GM23338 (cell line): ENCODE results near the gene SESN2. TPM values are rescaled to one million over a fixed set of nuclear protein-coding genes. Genes with fewer than 3 reads are reported as not detected.
A peak's percentile ranks its signal among the peaks of the same experiment; 100 is the strongest.

Experiments used
- ATAC-seq: fragments of 200-7000 bp; cut with Tn5 transposase; 3 replicates; pipeline ENCODE4 v1.9.1; 2020
- DNase-seq: peaks from one replicate; pipeline ENCODE4 v3.0.0-alpha.2; 2015; ENCODE audit warnings: low spot score
- H2AFZ ChIP-seq: fragments of 200-600 bp; sonication (generic); 2 replicates; pipeline ENCODE4 v1.8.0; 2016; ENCODE audit warnings: antibody characterized with exemption, mild to moderate bottlenecking, moderate library complexity
- H3F3A ChIP-seq: fragments of 200-600 bp; sonication (generic); replicated peaks from 2 replicates; pipeline ENCODE4 v1.8.0; 2017; ENCODE audit warnings: antibody characterized with exemption, mixed run types, low read depth
- H3K27ac ChIP-seq: fragments of 200-600 bp; sonication (generic); 2 replicates; pipeline ENCODE4 v1.6.1; 2016; ENCODE audit warnings: low read depth
- H3K27me3 ChIP-seq: fragments of 200-600 bp; sonication (generic); 2 replicates; pipeline ENCODE4 v1.8.0; 2016; ENCODE audit warnings: mild to moderate bottlenecking, mixed run types, moderate library complexity; ENCODE audit not compliant: insufficient read depth
- H3K36me3 ChIP-seq: fragments of 200-600 bp; sonication (generic); 2 replicates; pipeline ENCODE4 v1.8.0; 2016; ENCODE audit warnings: mild to moderate bottlenecking; ENCODE audit not compliant: insufficient read depth
- H3K4me1 ChIP-seq: fragments of 200-600 bp; sonication (generic); 2 replicates; pipeline ENCODE4 v1.8.0; 2016; ENCODE audit warnings: mild to moderate bottlenecking, moderate library complexity; ENCODE audit not compliant: insufficient read depth
- H3K4me2 ChIP-seq: fragments of 200-600 bp; sonication (generic); 2 replicates; pipeline ENCODE4 v1.7.1; 2017; ENCODE audit warnings: mixed run types
- H3K4me3 ChIP-seq: fragments of 200-600 bp; sonication (generic); 2 replicates; pipeline ENCODE4 v1.6.1; 2016; ENCODE audit warnings: mixed run types
- H3K79me2 ChIP-seq: fragments of 200-600 bp; sonication (generic); replicated peaks from 2 replicates; pipeline ENCODE4 v1.8.0; 2017; ENCODE audit warnings: mild to moderate bottlenecking; ENCODE audit not compliant: insufficient read depth
- H3K9me2 ChIP-seq: fragments of 200-600 bp; sonication (generic); 2 replicates; pipeline ENCODE4 v1.8.0; 2017; ENCODE audit not compliant: insufficient read depth
- H4K20me1 ChIP-seq: fragments of 200-600 bp; sonication (generic); replicated peaks from 2 replicates; pipeline ENCODE4 v1.8.0; 2017; ENCODE audit warnings: mild to moderate bottlenecking; ENCODE audit not compliant: insufficient read depth
- H3K27ac Mint-ChIP-seq: 2 replicates; pipeline ENCODE4 v1.8.0; 2020; ENCODE audit warnings: inconsistent platforms, mild to moderate bottlenecking, moderate library complexity, mixed read lengths
- H3K27me3 Mint-ChIP-seq: 3 replicates; pipeline ENCODE4 v1.8.0; 2022; ENCODE audit warnings: low read depth, mild to moderate bottlenecking, moderate library complexity, mixed read lengths, inconsistent platforms; ENCODE audit not compliant: insufficient read depth, poor library complexity
- H3K36me3 Mint-ChIP-seq: 3 replicates; pipeline ENCODE4 v1.8.0; 2021; ENCODE audit warnings: low read depth, mild to moderate bottlenecking, inconsistent platforms, moderate library complexity, mixed read lengths
- H3K4me1 Mint-ChIP-seq: 3 replicates; pipeline ENCODE4 v1.8.0; 2020; ENCODE audit warnings: mild to moderate bottlenecking, inconsistent platforms, mixed read lengths
- H3K4me3 Mint-ChIP-seq: 3 replicates; pipeline ENCODE4 v1.8.0; 2021; ENCODE audit warnings: moderate library complexity, mild to moderate bottlenecking, inconsistent platforms, mixed read lengths
- H3K9me3 Mint-ChIP-seq: 3 replicates; pipeline ENCODE4 v1.8.0; 2020; ENCODE audit warnings: moderate library complexity, mild to moderate bottlenecking, inconsistent platforms, mixed read lengths
- CREB1 ChIP-seq: fragments of 250-450 bp; sonication (Bioruptor Pico); IDR thresholded peaks from 2 replicates; pipeline ENCODE4 v1.5.0; 2020; ENCODE audit warnings: low read depth, mild to moderate bottlenecking, moderate library complexity
- EZH2 ChIP-seq: fragments of 200-600 bp; sonication (generic); IDR thresholded peaks from one replicate; pipeline ENCODE4 v1.8.0; 2017; ENCODE audit warnings: antibody characterized with exemption, mild to moderate bottlenecking, low read depth; ENCODE audit not compliant: unreplicated experiment
- EZH2phosphoT487 ChIP-seq: fragments of 200-600 bp; sonication (generic); IDR thresholded peaks from one replicate; pipeline ENCODE4 v1.8.1; 2018; ENCODE audit warnings: antibody characterized with exemption; ENCODE audit not compliant: unreplicated experiment
- JUNB ChIP-seq: IDR thresholded peaks from one replicate; pipeline ENCODE4 v1.6.1; 2016; ENCODE audit warnings: antibody characterized with exemption; ENCODE audit not compliant: unreplicated experiment
- NANOG ChIP-seq: IDR thresholded peaks from 2 replicates; pipeline ENCODE4 v1.6.1; 2016; ENCODE audit warnings: antibody characterized with exemption, borderline replicate concordance
- POLR2AphosphoS5 ChIP-seq: IDR thresholded peaks from 2 replicates; pipeline ENCODE4 v1.6.1; 2016; ENCODE audit warnings: antibody characterized with exemption, low read depth
- STAT1 ChIP-seq: IDR thresholded peaks from one replicate; pipeline ENCODE4 v1.6.1; 2016; ENCODE audit warnings: antibody characterized with exemption; ENCODE audit not compliant: unreplicated experiment
- ZNF114 ChIP-seq: fragments of 250-450 bp; sonication (Bioruptor Pico); IDR thresholded peaks from 2 replicates; pipeline ENCODE4 v1.5.0; 2020; ENCODE audit warnings: mild to moderate bottlenecking, moderate library complexity
- ZNF331 ChIP-seq: fragments of 250-450 bp; sonication (Bioruptor Pico); IDR thresholded peaks from 2 replicates; pipeline ENCODE4 v1.5.0; 2020; ENCODE audit warnings: low read depth, mild to moderate bottlenecking, moderate library complexity
- polyA plus RNA-seq: library from polyadenylated mRNA; unstranded; fragments of >200 nt; fragmentation: Nextera tagmentation; extraction: Ambion mirVana; gene quantifications from 2 replicates; pipeline ENCODE4 v1.2.1, GENCODE V29; 2016
- total RNA-seq: library from RNA; depleted of rRNA; stranded (reverse); fragments of >200 nt; shearing (Covaris generic); gene quantifications from 2 replicates; pipeline ENCODE4 v1.2.3, GENCODE V29; 2014
- TF ChIP-seq, protein P1 (sequence below): IDR thresholded peaks from one replicate; pipeline ENCODE4 v1.6.1; 2018; ENCODE audit warnings: antibody characterized with exemption; ENCODE audit not compliant: unreplicated experiment
- TF ChIP-seq, protein P2 (sequence below): fragments of 250-450 bp; sonication (Bioruptor Pico); IDR thresholded peaks from 2 replicates; pipeline ENCODE4 v1.5.0; 2020; ENCODE audit warnings: mild to moderate bottlenecking, moderate library complexity
- TF ChIP-seq, protein P3 (sequence below): IDR thresholded peaks from 2 replicates; pipeline ENCODE4 v1.6.1; 2016; ENCODE audit warnings: antibody characterized with exemption
- TF ChIP-seq, protein P4 (sequence below), 2 experiments: fragments of 200-600 bp in 1 of 2; sonication (generic) in 1 of 2; conservative IDR thresholded peaks; 2 replicates each; pipeline versions ENCODE4 v1.5.1 to v1.6.1; 2016 to 2017; ENCODE audit warnings: antibody characterized with exemption in 2 of 2, low read depth in 2 of 2, mild to moderate bottlenecking in 2 of 2, moderate library complexity in 1 of 2

Gene SESN2
- total and polyA plus RNA-seq, 2 experiments from 2014 or later: 22.8 to 52.1 TPM

DNA sequence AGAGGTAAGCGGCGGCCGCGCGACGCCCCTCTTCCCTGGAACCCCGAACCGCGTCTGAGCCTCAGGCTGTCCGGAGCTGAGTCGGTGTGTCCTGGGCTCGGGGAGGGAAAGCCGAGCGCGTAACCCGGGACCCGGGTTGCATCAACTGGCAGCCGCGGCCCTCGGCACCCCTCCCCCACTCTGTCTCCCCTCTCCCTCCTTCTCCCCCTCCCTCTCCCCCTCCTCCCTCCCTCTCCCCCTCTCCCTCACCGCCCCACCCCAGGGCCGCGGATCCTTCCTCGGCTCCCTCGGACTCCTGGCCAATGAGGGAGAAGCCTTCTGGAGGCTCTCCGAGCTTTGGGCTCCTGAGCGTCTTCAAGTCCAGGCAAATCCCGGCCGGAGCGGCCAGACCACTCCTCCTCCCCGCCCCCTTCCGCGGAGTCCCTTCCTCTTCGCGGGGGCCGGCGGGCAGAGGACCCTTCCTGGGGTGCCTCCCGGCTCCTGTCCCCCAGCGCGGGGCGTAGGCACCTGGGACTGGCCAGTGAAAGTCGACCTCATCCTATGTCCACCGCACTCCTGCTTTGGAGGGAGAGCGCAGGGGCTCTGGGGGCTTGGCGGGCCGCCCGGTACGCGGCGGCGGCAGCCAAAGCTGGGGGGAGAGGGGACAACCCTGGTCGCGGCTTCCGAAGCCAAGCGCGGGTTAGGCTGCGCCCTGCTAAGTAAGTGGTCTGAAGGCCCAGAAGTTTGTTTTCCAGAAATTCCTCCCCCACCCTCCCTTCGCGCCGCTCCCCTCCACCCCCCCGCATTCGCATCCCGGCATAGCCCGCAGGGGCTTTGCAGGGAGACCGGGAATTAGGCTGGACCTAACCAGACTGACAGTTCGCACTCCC lies 850 bp downstream of the SESN2 start:
- H3K4me3 Mint-ChIP-seq: peak overlapping the region; percentile 80
- Histone ChIP-seq H3K4me1 (peaks cover 50% of the 10 kb centered on the region), H3F3A (peaks cover 7% of the 10 kb centered on the region; the same call in 1 of the 2 replicates), H3K4me3 (peak overlapping the region; percentile 98), H3K4me2 (peak overlapping the region; percentile 98), H4K20me1 (peaks cover 43% of the 10 kb centered on the region), H3K36me3 (no peaks in the 10 kb centered on the region), H3K27me3 (no peaks in the 10 kb centered on the region), H2AFZ (no peak overlapping the region), H3K27ac (peak overlapping the region; percentile 87), H3K79me2 (peaks cover 52% of the 10 kb centered on the region), H3K9me2 (no peaks in the 10 kb centered on the region)
- peaks cover 11% of the 10 kb centered on the region for H3K27me3 Mint-ChIP-seq
- ATAC-seq (peak; percentile 84), DNase-seq (peak; percentile 92)
- H3K36me3 Mint-ChIP-seq: peaks cover 21% of the 10 kb centered on the region
- TF ChIP-seq ZNF114 (no peak), EZH2phosphoT487 (no peak), STAT1 (no peak), ZNF331 (CRISPR knock-in tag) (no peak), CREB1 (no peak), NANOG (no peak), EZH2 (no peak), JUNB (no peak), POLR2AphosphoS5 (no peak)
- TF ChIP-seq, protein P1, sequence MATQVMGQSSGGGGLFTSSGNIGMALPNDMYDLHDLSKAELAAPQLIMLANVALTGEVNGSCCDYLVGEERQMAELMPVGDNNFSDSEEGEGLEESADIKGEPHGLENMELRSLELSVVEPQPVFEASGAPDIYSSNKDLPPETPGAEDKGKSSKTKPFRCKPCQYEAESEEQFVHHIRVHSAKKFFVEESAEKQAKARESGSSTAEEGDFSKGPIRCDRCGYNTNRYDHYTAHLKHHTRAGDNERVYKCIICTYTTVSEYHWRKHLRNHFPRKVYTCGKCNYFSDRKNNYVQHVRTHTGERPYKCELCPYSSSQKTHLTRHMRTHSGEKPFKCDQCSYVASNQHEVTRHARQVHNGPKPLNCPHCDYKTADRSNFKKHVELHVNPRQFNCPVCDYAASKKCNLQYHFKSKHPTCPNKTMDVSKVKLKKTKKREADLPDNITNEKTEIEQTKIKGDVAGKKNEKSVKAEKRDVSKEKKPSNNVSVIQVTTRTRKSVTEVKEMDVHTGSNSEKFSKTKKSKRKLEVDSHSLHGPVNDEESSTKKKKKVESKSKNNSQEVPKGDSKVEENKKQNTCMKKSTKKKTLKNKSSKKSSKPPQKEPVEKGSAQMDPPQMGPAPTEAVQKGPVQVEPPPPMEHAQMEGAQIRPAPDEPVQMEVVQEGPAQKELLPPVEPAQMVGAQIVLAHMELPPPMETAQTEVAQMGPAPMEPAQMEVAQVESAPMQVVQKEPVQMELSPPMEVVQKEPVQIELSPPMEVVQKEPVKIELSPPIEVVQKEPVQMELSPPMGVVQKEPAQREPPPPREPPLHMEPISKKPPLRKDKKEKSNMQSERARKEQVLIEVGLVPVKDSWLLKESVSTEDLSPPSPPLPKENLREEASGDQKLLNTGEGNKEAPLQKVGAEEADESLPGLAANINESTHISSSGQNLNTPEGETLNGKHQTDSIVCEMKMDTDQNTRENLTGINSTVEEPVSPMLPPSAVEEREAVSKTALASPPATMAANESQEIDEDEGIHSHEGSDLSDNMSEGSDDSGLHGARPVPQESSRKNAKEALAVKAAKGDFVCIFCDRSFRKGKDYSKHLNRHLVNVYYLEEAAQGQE: no peak
- TF ChIP-seq, protein P2, sequence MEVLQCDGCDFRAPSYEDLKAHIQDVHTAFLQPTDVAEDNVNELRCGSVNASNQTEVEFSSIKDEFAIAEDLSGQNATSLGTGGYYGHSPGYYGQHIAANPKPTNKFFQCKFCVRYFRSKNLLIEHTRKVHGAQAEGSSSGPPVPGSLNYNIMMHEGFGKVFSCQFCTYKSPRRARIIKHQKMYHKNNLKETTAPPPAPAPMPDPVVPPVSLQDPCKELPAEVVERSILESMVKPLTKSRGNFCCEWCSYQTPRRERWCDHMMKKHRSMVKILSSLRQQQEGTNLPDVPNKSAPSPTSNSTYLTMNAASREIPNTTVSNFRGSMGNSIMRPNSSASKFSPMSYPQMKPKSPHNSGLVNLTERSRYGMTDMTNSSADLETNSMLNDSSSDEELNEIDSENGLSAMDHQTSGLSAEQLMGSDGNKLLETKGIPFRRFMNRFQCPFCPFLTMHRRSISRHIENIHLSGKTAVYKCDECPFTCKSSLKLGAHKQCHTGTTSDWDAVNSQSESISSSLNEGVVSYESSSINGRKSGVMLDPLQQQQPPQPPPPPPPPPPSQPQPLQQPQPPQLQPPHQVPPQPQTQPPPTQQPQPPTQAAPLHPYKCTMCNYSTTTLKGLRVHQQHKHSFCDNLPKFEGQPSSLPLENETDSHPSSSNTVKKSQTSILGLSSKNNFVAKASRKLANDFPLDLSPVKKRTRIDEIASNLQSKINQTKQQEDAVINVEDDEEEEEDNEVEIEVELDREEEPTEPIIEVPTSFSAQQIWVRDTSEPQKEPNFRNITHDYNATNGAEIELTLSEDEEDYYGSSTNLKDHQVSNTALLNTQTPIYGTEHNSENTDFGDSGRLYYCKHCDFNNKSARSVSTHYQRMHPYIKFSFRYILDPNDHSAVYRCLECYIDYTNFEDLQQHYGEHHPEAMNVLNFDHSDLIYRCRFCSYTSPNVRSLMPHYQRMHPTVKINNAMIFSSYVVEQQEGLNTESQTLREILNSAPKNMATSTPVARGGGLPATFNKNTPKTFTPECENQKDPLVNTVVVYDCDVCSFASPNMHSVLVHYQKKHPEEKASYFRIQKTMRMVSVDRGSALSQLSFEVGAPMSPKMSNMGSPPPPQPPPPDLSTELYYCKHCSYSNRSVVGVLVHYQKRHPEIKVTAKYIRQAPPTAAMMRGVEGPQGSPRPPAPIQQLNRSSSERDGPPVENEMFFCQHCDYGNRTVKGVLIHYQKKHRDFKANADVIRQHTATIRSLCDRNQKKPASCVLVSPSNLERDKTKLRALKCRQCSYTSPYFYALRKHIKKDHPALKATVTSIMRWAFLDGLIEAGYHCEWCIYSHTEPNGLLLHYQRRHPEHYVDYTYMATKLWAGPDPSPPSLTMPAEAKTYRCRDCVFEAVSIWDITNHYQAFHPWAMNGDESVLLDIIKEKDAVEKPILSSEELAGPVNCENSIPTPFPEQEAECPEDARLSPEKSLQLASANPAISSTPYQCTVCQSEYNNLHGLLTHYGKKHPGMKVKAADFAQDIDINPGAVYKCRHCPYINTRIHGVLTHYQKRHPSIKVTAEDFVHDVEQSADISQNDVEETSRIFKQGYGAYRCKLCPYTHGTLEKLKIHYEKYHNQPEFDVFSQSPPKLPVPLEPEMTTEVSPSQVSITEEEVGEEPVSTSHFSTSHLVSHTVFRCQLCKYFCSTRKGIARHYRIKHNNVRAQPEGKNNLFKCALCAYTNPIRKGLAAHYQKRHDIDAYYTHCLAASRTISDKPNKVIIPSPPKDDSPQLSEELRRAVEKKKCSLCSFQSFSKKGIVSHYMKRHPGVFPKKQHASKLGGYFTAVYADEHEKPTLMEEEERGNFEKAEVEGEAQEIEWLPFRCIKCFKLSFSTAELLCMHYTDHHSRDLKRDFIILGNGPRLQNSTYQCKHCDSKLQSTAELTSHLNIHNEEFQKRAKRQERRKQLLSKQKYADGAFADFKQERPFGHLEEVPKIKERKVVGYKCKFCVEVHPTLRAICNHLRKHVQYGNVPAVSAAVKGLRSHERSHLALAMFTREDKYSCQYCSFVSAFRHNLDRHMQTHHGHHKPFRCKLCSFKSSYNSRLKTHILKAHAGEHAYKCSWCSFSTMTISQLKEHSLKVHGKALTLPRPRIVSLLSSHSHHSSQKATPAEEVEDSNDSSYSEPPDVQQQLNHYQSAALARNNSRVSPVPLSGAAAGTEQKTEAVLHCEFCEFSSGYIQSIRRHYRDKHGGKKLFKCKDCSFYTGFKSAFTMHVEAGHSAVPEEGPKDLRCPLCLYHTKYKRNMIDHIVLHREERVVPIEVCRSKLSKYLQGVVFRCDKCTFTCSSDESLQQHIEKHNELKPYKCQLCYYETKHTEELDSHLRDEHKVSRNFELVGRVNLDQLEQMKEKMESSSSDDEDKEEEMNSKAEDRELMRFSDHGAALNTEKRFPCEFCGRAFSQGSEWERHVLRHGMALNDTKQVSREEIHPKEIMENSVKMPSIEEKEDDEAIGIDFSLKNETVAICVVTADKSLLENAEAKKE (CRISPR knock-in tag): no peak
- TF ChIP-seq, protein P3, sequence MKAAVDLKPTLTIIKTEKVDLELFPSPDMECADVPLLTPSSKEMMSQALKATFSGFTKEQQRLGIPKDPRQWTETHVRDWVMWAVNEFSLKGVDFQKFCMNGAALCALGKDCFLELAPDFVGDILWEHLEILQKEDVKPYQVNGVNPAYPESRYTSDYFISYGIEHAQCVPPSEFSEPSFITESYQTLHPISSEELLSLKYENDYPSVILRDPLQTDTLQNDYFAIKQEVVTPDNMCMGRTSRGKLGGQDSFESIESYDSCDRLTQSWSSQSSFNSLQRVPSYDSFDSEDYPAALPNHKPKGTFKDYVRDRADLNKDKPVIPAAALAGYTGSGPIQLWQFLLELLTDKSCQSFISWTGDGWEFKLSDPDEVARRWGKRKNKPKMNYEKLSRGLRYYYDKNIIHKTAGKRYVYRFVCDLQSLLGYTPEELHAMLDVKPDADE: no peak
- TF ChIP-seq, protein P4, sequence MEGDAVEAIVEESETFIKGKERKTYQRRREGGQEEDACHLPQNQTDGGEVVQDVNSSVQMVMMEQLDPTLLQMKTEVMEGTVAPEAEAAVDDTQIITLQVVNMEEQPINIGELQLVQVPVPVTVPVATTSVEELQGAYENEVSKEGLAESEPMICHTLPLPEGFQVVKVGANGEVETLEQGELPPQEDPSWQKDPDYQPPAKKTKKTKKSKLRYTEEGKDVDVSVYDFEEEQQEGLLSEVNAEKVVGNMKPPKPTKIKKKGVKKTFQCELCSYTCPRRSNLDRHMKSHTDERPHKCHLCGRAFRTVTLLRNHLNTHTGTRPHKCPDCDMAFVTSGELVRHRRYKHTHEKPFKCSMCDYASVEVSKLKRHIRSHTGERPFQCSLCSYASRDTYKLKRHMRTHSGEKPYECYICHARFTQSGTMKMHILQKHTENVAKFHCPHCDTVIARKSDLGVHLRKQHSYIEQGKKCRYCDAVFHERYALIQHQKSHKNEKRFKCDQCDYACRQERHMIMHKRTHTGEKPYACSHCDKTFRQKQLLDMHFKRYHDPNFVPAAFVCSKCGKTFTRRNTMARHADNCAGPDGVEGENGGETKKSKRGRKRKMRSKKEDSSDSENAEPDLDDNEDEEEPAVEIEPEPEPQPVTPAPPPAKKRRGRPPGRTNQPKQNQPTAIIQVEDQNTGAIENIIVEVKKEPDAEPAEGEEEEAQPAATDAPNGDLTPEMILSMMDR (conservative IDR thresholded peaks at IDR 0.05; ENCODE audit: low read depth in 2 of 2): no peak
- no peaks in the 10 kb centered on the region; the same call in 2 of the 3 replicates for H3K9me3 Mint-ChIP-seq
- peak overlapping the region; percentile 17 for H3K27ac Mint-ChIP-seq
- H3K4me1 Mint-ChIP-seq: peaks cover 38% of the 10 kb centered on the region
